Measurements from ENCODE around the gene RGL1.

The RGL1 gene

GRCh38 chr1:183869664-183870063, 64.7 kb downstream of the RGL1 start:
- DNase-seq (ENCODE audit: low read depth): no peak

- DNase-seq (ENCODE audit: low read depth): no peak
Observed at GRCh38 chr1:183870351-183871077, 65.6 kb downstream of the RGL1 start.

- DNase-seq (ENCODE audit: low read depth): no peak
Observed at GRCh38 chr1:183871142-183871541, 66.2 kb downstream of the RGL1 start.

GRCh38 chr1:183871601-183872000, 66.7 kb downstream of the RGL1 start:
- no peak for DNase-seq (ENCODE audit: low read depth)

- DNase-seq (ENCODE audit: low read depth): no peak
Observed at GRCh38 chr1:183872403-183872802, 67.5 kb downstream of the RGL1 start.

- DNase-seq (ENCODE audit: low read depth): no peak
Observed at GRCh38 chr1:183873642-183874041, 68.7 kb downstream of the RGL1 start.

- DNase-seq (ENCODE audit: low read depth): no peak
Observed at GRCh38 chr1:183876309-183876708, 71.4 kb downstream of the RGL1 start.

- no peak for DNase-seq (ENCODE audit: low read depth)
Observed at GRCh38 chr1:183877053-183877720, 72.3 kb downstream of the RGL1 start.

- DNase-seq (ENCODE audit: low read depth): no peak
Observed at GRCh38 chr1:183879494-183879893, 74.6 kb downstream of the RGL1 start.

- DNase-seq (ENCODE audit: low read depth): no peak
Observed at GRCh38 chr1:183879966-183880365, 75.0 kb downstream of the RGL1 start.

- no peak for DNase-seq (ENCODE audit: low read depth)
Observed at GRCh38 chr1:183880531-183881243, 75.8 kb downstream of the RGL1 start.

GRCh38 chr1:183881387-183882131, 76.6 kb downstream of the RGL1 start:
- peak; percentile 76 for DNase-seq (ENCODE audit: low read depth)

- DNase-seq (ENCODE audit: low read depth): no peak
Observed at GRCh38 chr1:183882335-183883167, 77.6 kb downstream of the RGL1 start.

GRCh38 chr1:183883623-183884022, 78.7 kb downstream of the RGL1 start:
- no peak for DNase-seq (ENCODE audit: low read depth)

- DNase-seq (ENCODE audit: low read depth): no peak
Observed at GRCh38 chr1:183884526-183884925, 79.6 kb downstream of the RGL1 start.

GRCh38 chr1:183885142-183885735, 80.3 kb downstream of the RGL1 start:
- DNase-seq (ENCODE audit: low read depth): no peak

- DNase-seq (ENCODE audit: low read depth): no peak
Observed at GRCh38 chr1:183886083-183886828, 81.3 kb downstream of the RGL1 start.

GRCh38 chr1:183886853-183887252, 81.9 kb downstream of the RGL1 start:
- DNase-seq (ENCODE audit: low read depth): no peak

GRCh38 chr1:183887826-183888819, 83.2 kb downstream of the RGL1 start:
- no peak for DNase-seq (ENCODE audit: low read depth)
